NCI-H1417 treated with DMSO at 0.1 percent for 48 hours (cell line): Measurements from ENCODE around the gene KCTD10.
"Not testable (repeated sequence)": the region's sequence is repeated elsewhere in the genome, so short reads cannot be mapped to it uniquely, and the experiment has no call there.

Experiments used
- DNase-seq: peaks from one replicate; lab custom pipeline; 2025; lab: John Stamatoyannopoulos, UW

The KCTD10 gene

GRCh38 chr12:109448707-109449390 lies 28.3 kb downstream of the KCTD10 start:
- DNase-seq = no peak

GRCh38 chr12:109448272-109448671 lies 28.8 kb downstream of the KCTD10 start:
- DNase-seq = no peak

GRCh38 chr12:109447482-109447881 lies 29.6 kb downstream of the KCTD10 start:
- DNase-seq = no peak

- no peak for DNase-seq
These were observed 30.2 kb downstream of the KCTD10 start for GRCh38 chr12:109446869-109447268.

GRCh38 chr12:109445191-109445609 lies 31.9 kb downstream of the KCTD10 start:
- no peak for DNase-seq

- DNase-seq = no peak
These were observed 32.8 kb downstream of the KCTD10 start for GRCh38 chr12:109444259-109444658.

- no peak for DNase-seq
These were observed 33.3 kb downstream of the KCTD10 start for GRCh38 chr12:109443794-109444193.

- peak; percentile 55 for DNase-seq
These were observed 36.1 kb downstream of the KCTD10 start for GRCh38 chr12:109440851-109441490.

GRCh38 chr12:109439951-109440350 lies 37.1 kb downstream of the KCTD10 start:
- not testable (repeated sequence) for DNase-seq

- no peak for DNase-seq
These were observed 37.9 kb downstream of the KCTD10 start for GRCh38 chr12:109439181-109439580.

GRCh38 chr12:109436188-109436560 lies 40.9 kb downstream of the KCTD10 start:
- DNase-seq = no peak

- no peak for DNase-seq
These were observed 41.5 kb downstream of the KCTD10 start for GRCh38 chr12:109435428-109436187.

- no peak for DNase-seq
These were observed 42.5 kb downstream of the KCTD10 start for GRCh38 chr12:109434582-109434981.

GRCh38 chr12:109433618-109434017 lies 43.5 kb downstream of the KCTD10 start:
- no peak for DNase-seq

GRCh38 chr12:109432842-109433304 lies 44.2 kb downstream of the KCTD10 start:
- DNase-seq = peak; percentile 7

GRCh38 chr12:109432431-109432830 lies 44.7 kb downstream of the KCTD10 start:
- DNase-seq = no peak

- DNase-seq = no peak
These were observed 46.9 kb downstream of the KCTD10 start for GRCh38 chr12:109430244-109430643.

GRCh38 chr12:109428804-109429203 lies 48.3 kb downstream of the KCTD10 start:
- not testable (repeated sequence) for DNase-seq

- DNase-seq = peak; percentile 19
These were observed 49.0 kb downstream of the KCTD10 start for GRCh38 chr12:109428037-109428629.

GRCh38 chr12:109423392-109423791 lies 53.7 kb downstream of the KCTD10 start:
- no peak for DNase-seq

GRCh38 chr12:109422251-109422650 lies 54.8 kb downstream of the KCTD10 start:
- no peak for DNase-seq

GRCh38 chr12:109421355-109422087 lies 55.6 kb downstream of the KCTD10 start:
- no peak for DNase-seq
